Sigmoid colon (tissue), 4 donors: ENCODE results near the gene LOC101059915.
"Not testable (repeated sequence)": the region's sequence is repeated elsewhere in the genome, so short reads cannot be mapped to it uniquely, and the experiment has no call there.

Experiments used
- POLR2A ChIP-seq, 2 donors: fragments of 450-650 bp; IDR thresholded peaks; one replicate each; pipeline ENCODE4 v1.6.1; 2016; ENCODE audit warnings: antibody characterized with exemption in 2 of 2, mild to moderate bottlenecking in 2 of 2, moderate library complexity in 2 of 2
- POLR2AphosphoS5 ChIP-seq, 4 donors: sonication (generic); formaldehyde crosslinking; IDR thresholded peaks; one replicate each; pipeline ENCODE4 v1.6.1; 2017; ENCODE audit warnings: antibody characterized with exemption in 4 of 4
- TF ChIP-seq, protein P1 (sequence below), 4 experiments: fragments of 450-650 bp in 3 of 4; fragments of 200-600 bp in 1 of 4; IDR thresholded peaks; one replicate each; pipeline ENCODE4 v1.5.1; 2016 to 2019; ENCODE audit warnings: antibody characterized with exemption in 4 of 4, mild to moderate bottlenecking in 3 of 4, moderate library complexity in 2 of 4

GRCh38 chrX:71716323-71716722 is 49.0 kb downstream of the LOC101059915 start:
- TF ChIP-seq POLR2A, POLR2AphosphoS5 (IDR thresholded peaks at IDR 0.05): not testable (repeated sequence)
- TF ChIP-seq, protein P1, sequence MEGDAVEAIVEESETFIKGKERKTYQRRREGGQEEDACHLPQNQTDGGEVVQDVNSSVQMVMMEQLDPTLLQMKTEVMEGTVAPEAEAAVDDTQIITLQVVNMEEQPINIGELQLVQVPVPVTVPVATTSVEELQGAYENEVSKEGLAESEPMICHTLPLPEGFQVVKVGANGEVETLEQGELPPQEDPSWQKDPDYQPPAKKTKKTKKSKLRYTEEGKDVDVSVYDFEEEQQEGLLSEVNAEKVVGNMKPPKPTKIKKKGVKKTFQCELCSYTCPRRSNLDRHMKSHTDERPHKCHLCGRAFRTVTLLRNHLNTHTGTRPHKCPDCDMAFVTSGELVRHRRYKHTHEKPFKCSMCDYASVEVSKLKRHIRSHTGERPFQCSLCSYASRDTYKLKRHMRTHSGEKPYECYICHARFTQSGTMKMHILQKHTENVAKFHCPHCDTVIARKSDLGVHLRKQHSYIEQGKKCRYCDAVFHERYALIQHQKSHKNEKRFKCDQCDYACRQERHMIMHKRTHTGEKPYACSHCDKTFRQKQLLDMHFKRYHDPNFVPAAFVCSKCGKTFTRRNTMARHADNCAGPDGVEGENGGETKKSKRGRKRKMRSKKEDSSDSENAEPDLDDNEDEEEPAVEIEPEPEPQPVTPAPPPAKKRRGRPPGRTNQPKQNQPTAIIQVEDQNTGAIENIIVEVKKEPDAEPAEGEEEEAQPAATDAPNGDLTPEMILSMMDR (IDR thresholded peaks at IDR 0.05): not testable (repeated sequence)
